Measurements from ENCODE around the gene STPG2. TPM values are rescaled to one million over a fixed set of nuclear protein-coding genes. Genes with fewer than 3 reads are reported as not detected.

Gene STPG2
- total RNA-seq, 2 experiments from 2014 or later = not detected

DNA sequence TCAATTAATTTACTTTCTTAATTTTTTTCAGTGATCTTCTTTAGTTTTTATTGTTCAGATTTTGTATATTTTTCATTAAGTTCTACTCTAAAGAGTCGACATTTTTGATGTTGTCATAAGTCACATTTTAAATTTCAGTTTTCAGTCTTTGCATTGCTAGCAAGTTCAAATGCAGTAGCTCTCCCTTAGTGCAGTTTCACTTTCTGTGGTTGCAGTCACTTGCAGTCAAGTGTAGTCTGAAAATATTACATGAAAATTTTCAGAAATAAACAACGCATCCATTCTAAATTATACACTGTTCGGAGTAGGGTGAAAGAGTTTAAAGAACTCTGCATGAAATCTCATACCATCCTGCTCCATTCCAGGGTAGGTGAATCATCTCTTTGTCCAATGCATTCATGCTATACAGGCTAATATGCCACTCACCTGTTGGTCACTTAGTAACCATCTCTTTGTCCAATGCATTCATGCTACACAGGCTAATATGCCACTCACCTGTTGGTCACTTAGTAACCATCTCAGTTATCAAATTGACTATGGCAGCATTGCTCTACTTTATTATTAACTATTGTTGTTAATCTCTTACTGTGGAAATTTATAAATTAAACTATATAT, 356.9 kb downstream of the STPG2 start:
- H3K27ac Mint-ChIP-seq = no peak overlapping the region
- no peaks in the 10 kb centered on the region for H3K4me1 Mint-ChIP-seq
- H3K27me3 Mint-ChIP-seq = no peaks in the 10 kb centered on the region
- H3K9me3 Mint-ChIP-seq = peaks cover 7% of the 10 kb centered on the region
- ChIA-PET POLR2A (no interaction called here), CTCF (no interaction called here)
- no peaks in the 10 kb centered on the region for H3K36me3 Mint-ChIP-seq (ENCODE audit: low read depth)
- no peak for DNase-seq
- H3K4me3 Mint-ChIP-seq = no peak overlapping the region

- no peaks in the 10 kb centered on the region for H3K27me3 Mint-ChIP-seq
- POLR2A ChIA-PET = no interaction called here
- H3K4me1 Mint-ChIP-seq = no peaks in the 10 kb centered on the region
- CTCF ChIA-PET = no interaction called here
- H3K4me3 Mint-ChIP-seq = no peak overlapping the region
- H3K36me3 Mint-ChIP-seq (ENCODE audit: low read depth) = no peaks in the 10 kb centered on the region
- no peak overlapping the region for H3K27ac Mint-ChIP-seq
- no peak for DNase-seq
- H3K9me3 Mint-ChIP-seq = peaks cover 5% of the 10 kb centered on the region
Observed at GRCh38 chr4:97778174-97778573, 365.1 kb downstream of the STPG2 start.

- Mint-ChIP-seq H3K4me1 (no peaks in the 10 kb centered on the region), H3K9me3 (peaks cover 3% of the 10 kb centered on the region), H3K27me3 (no peaks in the 10 kb centered on the region), H3K4me3 (no peak overlapping the region), H3K27ac (no peak overlapping the region), H3K36me3 (ENCODE audit: low read depth) (no peaks in the 10 kb centered on the region)
- no peak for DNase-seq
- ChIA-PET CTCF (interaction anchor here (0.6 kb wide), 1 partner anchor 769 kb away, joined by 3 read pairs; no protein-coding TSS in a partner anchor), POLR2A (no interaction called here)
Observed at GRCh38 chr4:97774347-97774989, 368.8 kb downstream of the STPG2 start.

DNA sequence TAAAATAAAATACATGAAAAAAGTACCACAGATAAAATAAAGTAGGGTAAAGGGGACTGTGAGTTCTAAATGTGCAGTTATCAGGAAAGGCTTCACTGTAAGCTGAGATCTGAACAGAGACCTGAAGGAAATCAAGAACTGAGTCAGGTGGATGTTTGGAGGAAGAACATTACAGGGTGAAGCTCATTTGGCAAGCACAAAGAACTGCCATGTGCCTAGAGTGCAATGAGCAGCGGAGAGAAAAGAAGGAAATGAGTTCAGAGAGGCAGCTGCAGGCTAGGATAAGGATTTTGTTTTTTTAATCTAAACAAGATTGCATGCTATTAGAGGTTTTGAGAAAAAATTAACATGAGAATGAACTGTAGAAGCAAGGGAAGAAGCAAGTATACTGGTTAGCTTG, 373.1 kb downstream of the STPG2 start:
- Mint-ChIP-seq H3K36me3 (ENCODE audit: low read depth) (no peaks in the 10 kb centered on the region), H3K4me3 (no peak overlapping the region), H3K27me3 (no peaks in the 10 kb centered on the region), H3K27ac (no peak overlapping the region), H3K4me1 (no peaks in the 10 kb centered on the region), H3K9me3 (no peaks in the 10 kb centered on the region)
- no peak for DNase-seq
- ChIA-PET CTCF (no interaction called here), POLR2A (no interaction called here)

DNA sequence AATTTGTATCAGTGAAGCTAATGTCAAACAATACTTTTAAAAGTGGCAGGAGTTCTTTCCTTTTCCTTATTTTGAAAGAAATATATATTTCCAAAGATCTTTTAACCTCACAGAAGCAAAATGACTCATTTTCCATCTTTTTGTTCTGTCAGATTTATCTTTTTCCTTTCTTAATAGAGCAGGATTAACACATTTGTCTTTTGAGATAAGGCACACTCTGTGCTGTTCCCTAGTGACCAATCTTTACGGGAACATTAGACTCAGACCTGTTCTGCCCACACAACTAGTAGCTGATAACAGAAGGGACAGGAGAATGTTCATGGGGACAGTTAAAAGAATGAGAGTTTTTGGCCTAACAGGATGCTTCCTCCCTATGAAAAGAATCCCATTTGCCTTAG, 381.2 kb downstream of the STPG2 start:
- POLR2A ChIA-PET = no interaction called here
- DNase-seq = no peak
- no peaks in the 10 kb centered on the region for H3K36me3 Mint-ChIP-seq (ENCODE audit: low read depth)
- no peaks in the 10 kb centered on the region for H3K9me3 Mint-ChIP-seq
- no peaks in the 10 kb centered on the region for H3K4me1 Mint-ChIP-seq
- H3K27ac Mint-ChIP-seq = no peak overlapping the region
- no peaks in the 10 kb centered on the region for H3K27me3 Mint-ChIP-seq
- CTCF ChIA-PET = no interaction called here
- no peak overlapping the region for H3K4me3 Mint-ChIP-seq

GRCh38 chr4:97761445-97762114, 381.7 kb downstream of the STPG2 start:
- no peaks in the 10 kb centered on the region for H3K27me3 Mint-ChIP-seq
- ChIA-PET POLR2A (no interaction called here), CTCF (no interaction called here)
- H3K27ac Mint-ChIP-seq = no peak overlapping the region
- no peaks in the 10 kb centered on the region for H3K9me3 Mint-ChIP-seq
- no peaks in the 10 kb centered on the region for H3K4me1 Mint-ChIP-seq
- no peaks in the 10 kb centered on the region for H3K36me3 Mint-ChIP-seq (ENCODE audit: low read depth)
- DNase-seq = no peak
- no peak overlapping the region for H3K4me3 Mint-ChIP-seq

DNA sequence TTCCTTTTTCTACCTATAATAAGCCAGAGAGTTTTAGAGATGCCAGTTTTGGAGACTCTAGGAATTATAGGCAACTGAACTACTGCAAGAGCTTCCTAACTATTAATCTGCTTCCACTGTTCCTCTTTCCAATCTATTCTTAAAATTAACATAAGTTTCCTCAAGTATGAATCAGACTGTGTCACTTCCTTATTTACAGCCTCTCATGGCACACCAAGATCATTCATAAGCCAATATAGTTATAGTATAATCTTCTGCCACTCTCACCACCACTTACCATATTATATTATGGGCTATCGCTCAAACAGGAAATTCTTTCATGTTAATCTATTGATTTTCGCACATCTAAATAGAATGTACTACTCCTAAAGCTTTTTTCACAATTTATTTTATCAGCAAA, 383.5 kb downstream of the STPG2 start:
- H3K27ac Mint-ChIP-seq = no peak overlapping the region
- no peaks in the 10 kb centered on the region for H3K36me3 Mint-ChIP-seq (ENCODE audit: low read depth)
- H3K4me3 Mint-ChIP-seq = no peak overlapping the region
- H3K27me3 Mint-ChIP-seq = no peaks in the 10 kb centered on the region
- DNase-seq = no peak
- H3K9me3 Mint-ChIP-seq = no peaks in the 10 kb centered on the region
- ChIA-PET CTCF (no interaction called here), POLR2A (no interaction called here)
- no peaks in the 10 kb centered on the region for H3K4me1 Mint-ChIP-seq

DNA sequence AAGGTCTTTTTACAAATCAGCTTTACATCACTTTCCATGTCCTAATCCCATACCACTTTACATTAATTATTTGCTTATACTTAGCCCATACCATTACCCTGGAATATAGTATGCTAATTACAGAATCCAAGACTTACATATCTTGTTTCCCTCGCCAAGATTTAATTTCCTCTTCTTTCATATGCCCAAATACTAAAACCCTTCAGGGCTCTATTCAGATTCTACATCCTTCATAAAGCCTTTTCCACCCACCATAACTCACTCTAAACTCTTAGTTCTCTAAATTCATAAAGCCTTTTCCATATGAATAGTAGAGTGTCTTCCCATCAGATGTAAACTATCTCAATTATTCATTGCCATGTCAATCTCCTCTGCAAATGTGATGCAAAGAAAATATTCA, 390.7 kb downstream of the STPG2 start:
- Mint-ChIP-seq H3K36me3 (ENCODE audit: low read depth) (no peaks in the 10 kb centered on the region), H3K9me3 (no peaks in the 10 kb centered on the region), H3K4me1 (no peaks in the 10 kb centered on the region), H3K27me3 (no peaks in the 10 kb centered on the region), H3K4me3 (no peak overlapping the region), H3K27ac (no peak overlapping the region)
- POLR2A ChIA-PET = no interaction called here
- DNase-seq = no peak
- CTCF ChIA-PET = no interaction called here

DNA sequence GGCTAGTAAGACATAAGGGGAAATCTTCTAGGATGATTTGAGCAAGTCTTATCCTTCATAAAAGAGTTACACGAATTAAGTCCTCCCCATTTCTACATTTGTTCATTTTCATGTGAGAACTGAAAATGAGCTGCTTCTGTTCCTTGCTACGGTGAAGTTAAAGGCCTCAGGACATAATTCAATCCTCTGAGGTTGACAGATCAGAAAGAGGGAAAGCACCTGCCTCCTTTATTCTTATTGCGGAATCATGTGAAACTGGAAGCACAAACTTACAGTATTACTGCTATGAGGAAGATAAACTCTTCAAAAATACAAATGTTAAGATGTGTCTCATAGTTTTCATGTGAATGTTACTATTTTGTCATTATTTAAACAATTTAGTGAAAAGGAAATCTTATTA, 395.3 kb downstream of the STPG2 start:
- no peak overlapping the region for H3K27ac Mint-ChIP-seq
- no peaks in the 10 kb centered on the region for H3K27me3 Mint-ChIP-seq
- H3K36me3 Mint-ChIP-seq (ENCODE audit: low read depth) = no peaks in the 10 kb centered on the region
- H3K4me3 Mint-ChIP-seq = no peak overlapping the region
- no peaks in the 10 kb centered on the region for H3K4me1 Mint-ChIP-seq
- no peaks in the 10 kb centered on the region for H3K9me3 Mint-ChIP-seq
- CTCF ChIA-PET = no interaction called here
- no peak for DNase-seq
- POLR2A ChIA-PET = no interaction called here

GRCh38 chr4:97720869-97721432, 422.3 kb downstream of the STPG2 start:
- Mint-ChIP-seq H3K9me3 (no peaks in the 10 kb centered on the region), H3K36me3 (ENCODE audit: low read depth) (no peaks in the 10 kb centered on the region), H3K27ac (no peak overlapping the region), H3K4me3 (no peak overlapping the region), H3K4me1 (no peaks in the 10 kb centered on the region), H3K27me3 (no peaks in the 10 kb centered on the region)
- POLR2A ChIA-PET = no interaction called here
- DNase-seq = no peak
- CTCF ChIA-PET = no interaction called here

DNA sequence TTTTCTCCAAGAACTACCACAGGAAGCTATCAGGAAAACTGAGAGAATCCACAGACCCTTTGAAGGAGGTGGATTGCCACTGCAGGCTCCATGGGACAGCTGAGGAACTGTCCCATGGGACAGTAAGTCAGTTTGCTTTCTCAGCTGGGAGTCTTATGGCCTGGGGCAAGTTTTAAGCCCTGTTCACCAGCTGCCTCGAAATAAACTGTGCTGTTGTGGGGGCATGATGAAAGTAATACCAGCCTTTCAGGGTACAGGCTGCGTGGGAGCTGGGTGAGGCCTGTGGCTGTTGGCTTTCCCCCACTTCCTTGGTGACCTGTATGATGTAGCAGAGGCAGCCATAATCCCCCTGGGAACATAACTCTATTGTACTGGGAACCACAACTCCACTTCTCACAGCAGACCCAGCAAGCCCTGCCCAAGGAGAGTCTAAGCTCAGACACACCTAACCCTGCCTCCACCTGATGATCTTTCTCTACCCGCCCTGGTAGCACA, 452.1 kb downstream of the STPG2 start:
- H3K36me3 Mint-ChIP-seq (ENCODE audit: low read depth) = no peaks in the 10 kb centered on the region

DNA sequence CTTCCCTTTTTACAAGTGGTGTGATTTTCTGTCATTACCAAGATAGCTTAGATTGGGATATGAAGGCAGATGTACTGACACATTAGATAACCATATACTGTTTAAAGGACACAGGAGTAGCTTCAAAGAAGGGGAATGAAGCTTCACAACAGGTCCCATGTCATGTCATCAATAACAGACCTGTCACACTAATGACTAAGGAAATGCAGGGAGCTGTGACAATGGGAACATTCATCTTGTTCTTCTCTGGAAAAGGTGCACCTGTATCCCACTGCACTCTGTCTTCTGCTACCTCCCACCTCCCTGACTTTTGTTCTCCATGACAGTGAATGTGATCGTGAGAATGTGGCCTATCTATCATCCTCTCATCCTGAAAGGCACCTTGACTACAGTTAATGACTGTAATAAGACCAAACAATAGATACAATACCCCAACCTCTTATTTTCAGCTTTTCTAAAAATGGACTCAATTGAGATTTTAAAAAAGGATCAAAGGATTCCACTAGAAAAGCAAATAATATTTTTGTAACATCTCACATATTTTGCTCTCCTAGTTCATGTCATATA, 472.5 kb downstream of the STPG2 start:
- POLR2A ChIA-PET = no interaction called here

More for the DNA sequence above, 452.1 kb downstream of the STPG2 start:
- Mint-ChIP-seq H3K4me1 (no peaks in the 10 kb centered on the region), H3K27me3 (no peaks in the 10 kb centered on the region), H3K27ac (no peak overlapping the region), H3K9me3 (peaks cover 4% of the 10 kb centered on the region), H3K4me3 (no peak overlapping the region)
- ChIA-PET POLR2A (no interaction called here), CTCF (no interaction called here)
- DNase-seq = no peak

GRCh38 chr4:97665553-97665952, 477.7 kb downstream of the STPG2 start:
- Mint-ChIP-seq H3K27me3 (no peaks in the 10 kb centered on the region), H3K4me3 (no peak overlapping the region), H3K27ac (no peak overlapping the region), H3K9me3 (peaks cover 5% of the 10 kb centered on the region), H3K36me3 (ENCODE audit: low read depth) (no peaks in the 10 kb centered on the region), H3K4me1 (no peaks in the 10 kb centered on the region)
- ChIA-PET CTCF (no interaction called here), POLR2A (no interaction called here)
- no peak for DNase-seq

More for the DNA sequence above, 472.5 kb downstream of the STPG2 start:
- Mint-ChIP-seq H3K36me3 (ENCODE audit: low read depth) (no peaks in the 10 kb centered on the region), H3K4me3 (no peak overlapping the region), H3K4me1 (no peaks in the 10 kb centered on the region), H3K27ac (no peak overlapping the region), H3K9me3 (peaks cover 3% of the 10 kb centered on the region), H3K27me3 (no peaks in the 10 kb centered on the region)
- no peak for DNase-seq
- CTCF ChIA-PET = no interaction called here
